ENCODE data around the gene AHNAK2. TPM values are rescaled to one million over a fixed set of nuclear protein-coding genes. Genes with fewer than 3 reads are reported as not detected.

AHNAK2 gene
- total and polyA plus RNA-seq, 9 of the 15 experiments (the other 6 are each of a cell fraction or from before 2014, with no cell fraction given), result 0.04 to 0.09 (median 0.04) TPM; not detected in 6

DNA sequence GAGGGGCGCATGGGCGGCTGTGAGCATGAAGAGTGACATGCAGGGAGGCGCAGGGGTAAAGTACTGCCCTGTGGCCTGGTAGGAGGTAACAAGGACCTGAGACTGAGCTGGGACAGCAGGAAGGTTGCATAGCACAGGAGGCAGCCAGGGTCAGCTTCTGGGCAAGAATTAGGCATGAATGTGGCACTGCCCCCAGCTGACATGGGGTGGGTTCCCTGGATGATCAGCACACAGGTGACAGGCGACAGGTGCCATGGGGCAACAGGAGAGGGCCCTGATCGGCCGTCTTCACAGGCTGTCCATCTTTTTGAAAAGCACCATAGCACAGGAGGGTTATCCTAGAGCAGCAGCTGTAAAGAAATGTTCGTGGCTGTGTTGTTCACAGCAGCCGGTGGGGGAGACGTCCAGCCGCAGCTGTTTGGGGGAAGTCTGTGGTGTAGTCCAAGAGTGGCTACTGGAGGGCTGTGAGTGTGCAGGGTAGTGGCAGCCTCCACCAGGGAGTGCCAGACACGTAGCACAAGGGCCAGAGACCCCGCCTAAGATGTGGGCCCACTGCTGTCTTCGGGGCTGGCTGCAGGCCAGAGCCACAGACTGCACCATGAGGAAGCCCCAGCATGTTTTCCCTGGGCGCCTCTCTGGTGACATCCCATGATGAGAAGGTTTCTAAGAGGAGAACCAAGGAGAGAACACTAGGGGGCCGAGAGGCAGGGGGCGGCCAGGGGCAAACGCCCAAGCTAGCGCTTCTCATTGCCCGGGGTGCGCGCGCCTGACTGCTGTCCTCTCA, 15.8 kb upstream of the AHNAK2 start (continued):
- TF ChIP-seq, protein P1, sequence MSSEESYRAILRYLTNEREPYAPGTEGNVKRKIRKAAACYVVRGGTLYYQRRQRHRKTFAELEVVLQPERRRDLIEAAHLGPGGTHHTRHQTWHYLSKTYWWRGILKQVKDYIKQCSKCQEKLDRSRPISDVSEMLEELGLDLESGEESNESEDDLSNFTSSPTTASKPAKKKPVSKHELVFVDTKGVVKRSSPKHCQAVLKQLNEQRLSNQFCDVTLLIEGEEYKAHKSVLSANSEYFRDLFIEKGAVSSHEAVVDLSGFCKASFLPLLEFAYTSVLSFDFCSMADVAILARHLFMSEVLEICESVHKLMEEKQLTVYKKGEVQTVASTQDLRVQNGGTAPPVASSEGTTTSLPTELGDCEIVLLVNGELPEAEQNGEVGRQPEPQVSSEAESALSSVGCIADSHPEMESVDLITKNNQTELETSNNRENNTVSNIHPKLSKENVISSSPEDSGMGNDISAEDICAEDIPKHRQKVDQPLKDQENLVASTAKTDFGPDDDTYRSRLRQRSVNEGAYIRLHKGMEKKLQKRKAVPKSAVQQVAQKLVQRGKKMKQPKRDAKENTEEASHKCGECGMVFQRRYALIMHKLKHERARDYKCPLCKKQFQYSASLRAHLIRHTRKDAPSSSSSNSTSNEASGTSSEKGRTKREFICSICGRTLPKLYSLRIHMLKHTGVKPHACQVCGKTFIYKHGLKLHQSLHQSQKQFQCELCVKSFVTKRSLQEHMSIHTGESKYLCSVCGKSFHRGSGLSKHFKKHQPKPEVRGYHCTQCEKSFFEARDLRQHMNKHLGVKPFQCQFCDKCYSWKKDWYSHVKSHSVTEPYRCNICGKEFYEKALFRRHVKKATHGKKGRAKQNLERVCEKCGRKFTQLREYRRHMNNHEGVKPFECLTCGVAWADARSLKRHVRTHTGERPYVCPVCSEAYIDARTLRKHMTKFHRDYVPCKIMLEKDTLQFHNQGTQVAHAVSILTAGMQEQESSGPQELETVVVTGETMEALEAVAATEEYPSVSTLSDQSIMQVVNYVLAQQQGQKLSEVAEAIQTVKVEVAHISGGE (CRISPR knock-in tag; IDR thresholded peaks at IDR 0.05), result no peak
- TF ChIP-seq SREBF2 (CRISPR knock-in tag; IDR thresholded peaks at IDR 0.05) (no peak), EGR1 (conservative IDR thresholded peaks at IDR 0.05) (no peak), ELF4 (CRISPR knock-in tag; IDR thresholded peaks at IDR 0.05) (no peak), PHTF2 (CRISPR knock-in tag; IDR thresholded peaks at IDR 0.05) (no peak)
- TF ChIP-seq, protein P2, sequence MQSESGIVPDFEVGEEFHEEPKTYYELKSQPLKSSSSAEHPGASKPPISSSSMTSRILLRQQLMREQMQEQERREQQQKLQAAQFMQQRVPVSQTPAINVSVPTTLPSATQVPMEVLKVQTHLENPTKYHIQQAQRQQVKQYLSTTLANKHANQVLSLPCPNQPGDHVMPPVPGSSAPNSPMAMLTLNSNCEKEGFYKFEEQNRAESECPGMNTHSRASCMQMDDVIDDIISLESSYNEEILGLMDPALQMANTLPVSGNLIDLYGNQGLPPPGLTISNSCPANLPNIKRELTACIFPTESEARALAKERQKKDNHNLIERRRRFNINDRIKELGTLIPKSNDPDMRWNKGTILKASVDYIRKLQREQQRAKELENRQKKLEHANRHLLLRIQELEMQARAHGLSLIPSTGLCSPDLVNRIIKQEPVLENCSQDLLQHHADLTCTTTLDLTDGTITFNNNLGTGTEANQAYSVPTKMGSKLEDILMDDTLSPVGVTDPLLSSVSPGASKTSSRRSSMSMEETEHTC (IDR thresholded peaks at IDR 0.05), result no peak

All from K562 (cell line).